ENCODE results near the gene ADD2.

DNA sequence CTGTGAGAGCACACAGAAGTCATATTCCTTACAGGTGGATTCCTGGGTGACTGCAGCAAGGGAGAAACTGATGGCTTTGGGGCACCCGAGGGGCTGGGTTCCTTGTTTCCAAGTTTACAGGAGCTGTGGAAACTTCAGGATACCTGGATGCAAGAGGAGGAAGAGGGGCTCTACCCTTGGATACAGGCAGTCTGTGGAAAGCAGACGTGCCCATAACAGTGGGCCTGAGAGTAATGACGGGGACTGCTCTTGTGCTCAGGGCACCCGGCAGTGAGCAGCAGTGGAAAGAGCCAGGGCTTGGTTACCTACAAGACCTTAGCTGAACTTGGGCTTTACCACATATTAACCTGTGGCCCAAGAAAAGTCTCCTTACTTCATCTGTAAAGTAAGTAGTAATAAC is 112.2 kb downstream of the ADD2 start:
- TF ChIP-seq, protein P1, sequence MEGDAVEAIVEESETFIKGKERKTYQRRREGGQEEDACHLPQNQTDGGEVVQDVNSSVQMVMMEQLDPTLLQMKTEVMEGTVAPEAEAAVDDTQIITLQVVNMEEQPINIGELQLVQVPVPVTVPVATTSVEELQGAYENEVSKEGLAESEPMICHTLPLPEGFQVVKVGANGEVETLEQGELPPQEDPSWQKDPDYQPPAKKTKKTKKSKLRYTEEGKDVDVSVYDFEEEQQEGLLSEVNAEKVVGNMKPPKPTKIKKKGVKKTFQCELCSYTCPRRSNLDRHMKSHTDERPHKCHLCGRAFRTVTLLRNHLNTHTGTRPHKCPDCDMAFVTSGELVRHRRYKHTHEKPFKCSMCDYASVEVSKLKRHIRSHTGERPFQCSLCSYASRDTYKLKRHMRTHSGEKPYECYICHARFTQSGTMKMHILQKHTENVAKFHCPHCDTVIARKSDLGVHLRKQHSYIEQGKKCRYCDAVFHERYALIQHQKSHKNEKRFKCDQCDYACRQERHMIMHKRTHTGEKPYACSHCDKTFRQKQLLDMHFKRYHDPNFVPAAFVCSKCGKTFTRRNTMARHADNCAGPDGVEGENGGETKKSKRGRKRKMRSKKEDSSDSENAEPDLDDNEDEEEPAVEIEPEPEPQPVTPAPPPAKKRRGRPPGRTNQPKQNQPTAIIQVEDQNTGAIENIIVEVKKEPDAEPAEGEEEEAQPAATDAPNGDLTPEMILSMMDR (conservative IDR thresholded peaks at IDR 0.05; ENCODE audit: low read depth, low read length), result no peak
- no peak for TF ChIP-seq EZH2 (IDR thresholded peaks at IDR 0.05; ENCODE audit: borderline replicate concordance, low read depth, low read length, poor library complexity, severe bottlenecking)
